IPS DF 4.7 (cell line): ENCODE data around the gene TNFRSF6B.
"Not testable (repeated sequence)": the region's sequence is repeated elsewhere in the genome, so short reads cannot be mapped to it uniquely, and the experiment has no call there.

Source experiments
- DNase-seq: peaks from one replicate; pipeline ENCODE4 v3.0.0-alpha.2; 2013; ENCODE audit warnings: low spot score; ENCODE audit errors: extremely low read depth

TNFRSF6B gene

GRCh38 chr20:63706852-63707557, 10.6 kb downstream of the TNFRSF6B start:
- DNase-seq, result no peak

GRCh38 chr20:63707558-63708300, 11.3 kb downstream of the TNFRSF6B start, which contains the start of the genes ARFRP1 and ZGPAT:
Gene ARFRP1 (minus strand): TSS chr20:63707976. CDS start chr20:63707091, 885 bp downstream.
Gene ZGPAT (plus strand): TSS chr20:63708039. CDS start chr20:63708581, 542 bp downstream.
- peak; percentile 22 for DNase-seq

- no peak for DNase-seq
Measured at GRCh38 chr20:63708301-63709148, 12.1 kb downstream of the TNFRSF6B start.

- no peak for DNase-seq
Measured at GRCh38 chr20:63709149-63709527, 12.7 kb downstream of the TNFRSF6B start.

- no peak for DNase-seq
Measured at GRCh38 chr20:63711085-63711645, 14.7 kb downstream of the TNFRSF6B start.

GRCh38 chr20:63712191-63712590, 15.7 kb downstream of the TNFRSF6B start:
- no peak for DNase-seq

GRCh38 chr20:63714858-63715257, 18.4 kb downstream of the TNFRSF6B start:
- DNase-seq, result no peak

GRCh38 chr20:63718996-63719395, 22.5 kb downstream of the TNFRSF6B start:
- DNase-seq, result no peak

- DNase-seq, result not testable (repeated sequence)
Measured at GRCh38 chr20:63722967-63723622, 26.6 kb downstream of the TNFRSF6B start.

GRCh38 chr20:63730189-63730733, 33.8 kb downstream of the TNFRSF6B start:
- not testable (repeated sequence) for DNase-seq

- no peak for DNase-seq
Measured at GRCh38 chr20:63731410-63731809, 35.0 kb downstream of the TNFRSF6B start.

- DNase-seq, result no peak
Measured at GRCh38 chr20:63732118-63733095, 36.0 kb downstream of the TNFRSF6B start.

- DNase-seq, result no peak
Measured at GRCh38 chr20:63733117-63733516, 36.7 kb downstream of the TNFRSF6B start.

- DNase-seq, result no peak
Measured at GRCh38 chr20:63733579-63734081, 37.2 kb downstream of the TNFRSF6B start.

- DNase-seq, result no peak
Measured at GRCh38 chr20:63734111-63734945, 37.9 kb downstream of the TNFRSF6B start.

GRCh38 chr20:63734946-63735858, 38.8 kb downstream of the TNFRSF6B start:
- no peak for DNase-seq
